GM12872 (cell line): ENCODE results near the gene IDE.

Source experiments
- CTCF ChIP-seq: IDR thresholded peaks from 3 replicates; pipeline ENCODE4 v1.5.1; 2011; ENCODE audit warnings: low read depth, mild to moderate bottlenecking, low read length, moderate library complexity; ENCODE audit not compliant: insufficient read depth

The IDE gene

GRCh38 chr10:92538231-92538958 lies 35.5 kb downstream of the IDE start:
- TF ChIP-seq CTCF = no peak

DNA sequence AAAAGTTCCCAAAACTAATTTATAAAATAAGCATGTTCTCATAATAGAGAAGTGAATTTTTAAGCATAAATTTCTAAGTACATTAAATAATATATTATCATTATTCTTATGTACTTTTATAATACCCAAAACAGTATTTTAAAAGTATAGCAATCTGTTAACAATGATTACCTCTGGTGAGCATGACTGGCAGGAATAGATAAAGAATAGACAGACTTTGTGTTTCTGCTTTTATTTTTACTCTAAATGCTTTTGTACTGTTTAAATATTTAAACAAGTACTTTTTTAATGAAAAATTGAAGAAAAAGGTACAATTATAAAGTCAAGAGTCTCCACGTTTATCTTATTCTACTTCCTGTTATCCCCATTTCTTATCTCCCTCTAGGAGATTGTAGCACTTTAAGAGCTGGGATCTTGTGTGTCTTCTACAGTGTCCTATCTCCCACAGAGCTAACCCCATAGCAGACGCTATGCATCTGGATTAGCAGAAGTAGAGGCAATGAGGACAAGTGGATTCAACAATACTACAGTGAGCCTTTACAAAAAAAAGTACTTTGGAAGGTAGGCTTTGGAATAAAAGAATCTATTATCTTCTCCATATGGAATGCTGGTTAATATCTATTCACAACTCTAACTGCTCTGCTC lies 42.9 kb downstream of the IDE start:
- no peak for TF ChIP-seq CTCF

DNA sequence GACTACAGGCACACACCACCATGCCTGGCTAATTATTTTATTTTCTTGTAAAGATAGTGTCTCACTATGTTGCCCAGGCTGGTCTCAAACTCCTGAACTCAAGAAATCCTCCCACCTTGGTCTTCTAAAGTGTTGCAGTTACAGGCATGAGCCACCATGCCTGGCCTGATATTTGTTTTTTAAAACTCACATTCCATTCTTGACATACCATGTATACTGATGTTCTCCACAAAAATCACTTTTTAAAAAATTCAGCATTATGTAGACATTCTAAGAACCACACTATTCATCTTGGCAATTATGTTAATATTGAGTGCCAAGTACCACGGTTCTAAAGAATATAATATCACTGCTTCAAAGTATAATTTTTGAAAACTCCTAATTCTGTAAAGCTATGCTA lies 43.5 kb downstream of the IDE start:
- no peak for TF ChIP-seq CTCF

GRCh38 chr10:92527716-92528115 lies 46.2 kb downstream of the IDE start:
- no peak for TF ChIP-seq CTCF

- no peak for TF ChIP-seq CTCF
Measured at GRCh38 chr10:92523639-92524038, 50.3 kb downstream of the IDE start.

DNA sequence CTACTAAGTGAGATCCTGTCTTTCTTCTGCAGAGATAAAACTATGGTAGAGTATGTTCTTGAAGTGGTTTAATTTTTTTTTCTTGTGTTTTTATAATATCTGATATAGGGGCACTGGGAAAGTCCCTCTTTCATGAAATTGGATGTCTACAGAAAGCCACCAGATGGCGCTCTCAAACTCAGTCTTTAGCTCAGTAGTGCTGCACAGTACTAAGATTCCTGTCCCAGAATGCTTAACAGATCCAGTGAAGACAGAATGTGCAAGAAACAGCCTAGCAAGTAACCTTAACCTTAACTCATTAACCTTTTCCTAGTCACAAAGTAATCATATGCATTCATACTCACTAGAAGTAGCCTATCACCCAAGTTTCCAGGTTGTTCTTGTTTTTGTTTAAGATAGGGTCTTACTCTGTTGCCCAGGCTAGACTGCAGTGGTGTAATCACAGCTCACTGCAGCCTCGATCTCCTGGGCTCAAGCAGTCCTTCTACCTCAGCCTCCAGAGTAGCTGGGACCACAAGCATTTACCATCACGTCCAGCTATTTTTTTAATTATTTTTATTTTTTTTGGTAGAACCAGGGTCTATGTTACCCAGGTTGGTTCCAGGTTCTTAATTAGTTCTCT lies 56.7 kb downstream of the IDE start:
- peak; percentile 71 for TF ChIP-seq CTCF

DNA sequence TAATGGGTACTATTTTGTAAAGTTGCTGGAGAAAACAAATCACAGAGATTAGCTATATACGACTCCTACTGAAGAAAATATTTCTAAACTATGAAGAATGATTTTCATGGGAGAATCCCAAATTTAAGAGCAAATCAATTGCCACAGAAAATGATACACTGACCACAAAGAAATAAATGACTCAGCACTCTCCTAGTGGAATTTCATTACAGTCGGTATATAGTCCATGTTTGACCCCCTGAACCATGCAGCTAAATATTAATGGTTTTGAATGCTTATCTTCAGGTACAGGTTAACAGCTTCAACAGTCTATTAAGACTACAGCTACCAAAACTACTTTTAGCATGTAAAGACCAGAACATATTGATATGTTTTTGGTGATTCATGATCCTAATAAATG lies 65.0 kb downstream of the IDE start:
- TF ChIP-seq CTCF = no peak
